T-helper 1 cell treated with Interleukin-12 subunit alpha and Interleukin-12 subunit beta and Interleukin-4 antibody, amounts not matched to agents 30 μg/mL and 1 μg/mL, for 36 hours (primary cell): ENCODE data around the gene CEP55.
"Not testable (repeated sequence)": the region's sequence is repeated elsewhere in the genome, so short reads cannot be mapped to it uniquely, and the experiment has no call there.

Source experiments
- H3K27ac Mint-ChIP-seq: one replicate; pipeline ENCODE4 v1.8.0; 2021; ENCODE audit warnings: mild to moderate bottlenecking, mixed read lengths
- H3K27me3 Mint-ChIP-seq: one replicate; pipeline ENCODE4 v1.8.0; 2021; ENCODE audit warnings: low read depth, mixed read lengths
- H3K36me3 Mint-ChIP-seq: one replicate; pipeline ENCODE4 v1.8.0; 2021; ENCODE audit warnings: low read depth, mixed read lengths
- H3K4me1 Mint-ChIP-seq: one replicate; pipeline ENCODE4 v1.8.0; 2021; ENCODE audit warnings: low read depth, mixed read lengths
- H3K4me3 Mint-ChIP-seq: one replicate; pipeline ENCODE4 v1.8.0; 2021; ENCODE audit warnings: mild to moderate bottlenecking, moderate library complexity, mixed read lengths
- H3K9me3 Mint-ChIP-seq: one replicate; pipeline ENCODE4 v1.8.0; 2021; ENCODE audit warnings: mixed read lengths

Gene CEP55

GRCh38 chr10:93463723-93464476, 32.5 kb upstream of the CEP55 start:
- H3K9me3 Mint-ChIP-seq: no peaks in the 10 kb centered on the region
- H3K36me3 Mint-ChIP-seq: no peaks in the 10 kb centered on the region
- H3K27ac Mint-ChIP-seq: no peak overlapping the region
- H3K27me3 Mint-ChIP-seq: no peaks in the 10 kb centered on the region
- peaks cover 15% of the 10 kb centered on the region for H3K4me1 Mint-ChIP-seq
- no peak overlapping the region for H3K4me3 Mint-ChIP-seq

- no peaks in the 10 kb centered on the region for H3K9me3 Mint-ChIP-seq
- peaks cover 15% of the 10 kb centered on the region for H3K4me1 Mint-ChIP-seq
- no peak overlapping the region for H3K27ac Mint-ChIP-seq
- H3K36me3 Mint-ChIP-seq: no peaks in the 10 kb centered on the region
- no peak overlapping the region for H3K4me3 Mint-ChIP-seq
- H3K27me3 Mint-ChIP-seq: no peaks in the 10 kb centered on the region
Observed at GRCh38 chr10:93464776-93465388, 31.5 kb upstream of the CEP55 start.

GRCh38 chr10:93465806-93466675, 30.4 kb upstream of the CEP55 start:
- H3K27ac Mint-ChIP-seq: no peak overlapping the region
- H3K9me3 Mint-ChIP-seq: peaks cover 4% of the 10 kb centered on the region
- H3K36me3 Mint-ChIP-seq: peaks cover 3% of the 10 kb centered on the region
- no peak overlapping the region for H3K4me3 Mint-ChIP-seq
- H3K27me3 Mint-ChIP-seq: no peaks in the 10 kb centered on the region
- H3K4me1 Mint-ChIP-seq: peaks cover 15% of the 10 kb centered on the region

GRCh38 chr10:93467635-93468034, 28.8 kb upstream of the CEP55 start:
- H3K9me3 Mint-ChIP-seq, H3K27me3 Mint-ChIP-seq, H3K4me3 Mint-ChIP-seq, H3K4me1 Mint-ChIP-seq, H3K27ac Mint-ChIP-seq, H3K36me3 Mint-ChIP-seq: not testable (repeated sequence)

- Mint-ChIP-seq H3K36me3 (peaks cover 3% of the 10 kb centered on the region), H3K4me1 (peaks cover 4% of the 10 kb centered on the region), H3K4me3 (no peak overlapping the region), H3K27ac (no peak overlapping the region), H3K9me3 (peaks cover 4% of the 10 kb centered on the region), H3K27me3 (no peaks in the 10 kb centered on the region)
Observed at GRCh38 chr10:93468461-93469213, 27.8 kb upstream of the CEP55 start.

- H3K27ac Mint-ChIP-seq: no peak overlapping the region
Observed at GRCh38 chr10:93469454-93469853, 27.0 kb upstream of the CEP55 start.

GRCh38 chr10:93471110-93471651, 25.2 kb upstream of the CEP55 start:
- Mint-ChIP-seq H3K36me3 (peaks cover 4% of the 10 kb centered on the region), H3K27ac (no peak overlapping the region), H3K9me3 (peaks cover 4% of the 10 kb centered on the region), H3K4me3 (no peak overlapping the region), H3K4me1 (no peaks in the 10 kb centered on the region), H3K27me3 (no peaks in the 10 kb centered on the region)

More at GRCh38 chr10:93469454-93469853, 27.0 kb upstream of the CEP55 start:
- H3K4me3 Mint-ChIP-seq: no peak overlapping the region
- peaks cover 4% of the 10 kb centered on the region for H3K36me3 Mint-ChIP-seq
- H3K4me1 Mint-ChIP-seq: no peaks in the 10 kb centered on the region
- no peaks in the 10 kb centered on the region for H3K27me3 Mint-ChIP-seq
- H3K9me3 Mint-ChIP-seq: peaks cover 4% of the 10 kb centered on the region

GRCh38 chr10:93473161-93473560, 23.3 kb upstream of the CEP55 start:
- Mint-ChIP-seq H3K27ac (no peak overlapping the region), H3K27me3 (no peaks in the 10 kb centered on the region), H3K4me1 (peaks cover 2% of the 10 kb centered on the region), H3K36me3 (peaks cover 4% of the 10 kb centered on the region), H3K4me3 (no peak overlapping the region), H3K9me3 (peaks cover 4% of the 10 kb centered on the region)

- H3K4me3 Mint-ChIP-seq: no peak overlapping the region
- peaks cover 4% of the 10 kb centered on the region for H3K9me3 Mint-ChIP-seq
- H3K27ac Mint-ChIP-seq: no peak overlapping the region
Observed at GRCh38 chr10:93473804-93474472, 22.5 kb upstream of the CEP55 start.

GRCh38 chr10:93475227-93475626, 21.2 kb upstream of the CEP55 start:
- Mint-ChIP-seq H3K9me3 (peaks cover 4% of the 10 kb centered on the region), H3K27me3 (no peaks in the 10 kb centered on the region), H3K27ac (no peak overlapping the region), H3K36me3 (peaks cover 4% of the 10 kb centered on the region), H3K4me3 (no peak overlapping the region), H3K4me1 (peaks cover 4% of the 10 kb centered on the region)

More at GRCh38 chr10:93473804-93474472, 22.5 kb upstream of the CEP55 start:
- no peaks in the 10 kb centered on the region for H3K27me3 Mint-ChIP-seq
- peaks cover 2% of the 10 kb centered on the region for H3K4me1 Mint-ChIP-seq
- peaks cover 4% of the 10 kb centered on the region for H3K36me3 Mint-ChIP-seq

GRCh38 chr10:93475871-93476270, 20.5 kb upstream of the CEP55 start:
- peaks cover 1% of the 10 kb centered on the region for H3K36me3 Mint-ChIP-seq
- peaks cover 4% of the 10 kb centered on the region for H3K4me1 Mint-ChIP-seq
- H3K27ac Mint-ChIP-seq: no peak overlapping the region
- H3K27me3 Mint-ChIP-seq: no peaks in the 10 kb centered on the region
- no peaks in the 10 kb centered on the region for H3K9me3 Mint-ChIP-seq
- no peak overlapping the region for H3K4me3 Mint-ChIP-seq

- peaks cover 10% of the 10 kb centered on the region for H3K4me1 Mint-ChIP-seq
- peaks cover 1% of the 10 kb centered on the region for H3K36me3 Mint-ChIP-seq
- H3K27ac Mint-ChIP-seq: no peak overlapping the region
- no peaks in the 10 kb centered on the region for H3K27me3 Mint-ChIP-seq
- H3K4me3 Mint-ChIP-seq: no peak overlapping the region
- no peaks in the 10 kb centered on the region for H3K9me3 Mint-ChIP-seq
Observed at GRCh38 chr10:93476756-93477155, 19.7 kb upstream of the CEP55 start.

GRCh38 chr10:93478873-93479272, 17.5 kb upstream of the CEP55 start:
- H3K4me3 Mint-ChIP-seq: no peak overlapping the region
- no peaks in the 10 kb centered on the region for H3K36me3 Mint-ChIP-seq
- no peak overlapping the region for H3K27ac Mint-ChIP-seq
- H3K4me1 Mint-ChIP-seq: peaks cover 18% of the 10 kb centered on the region
- H3K27me3 Mint-ChIP-seq: peaks cover 5% of the 10 kb centered on the region
- H3K9me3 Mint-ChIP-seq: no peaks in the 10 kb centered on the region
